Neural progenitor cell (in vitro differentiated cells): Measurements from ENCODE around the gene GPR158.

Experiments used
- CTCF ChIP-seq: fragments of 200-600 bp; sonication (generic); IDR thresholded peaks from 2 replicates; pipeline ENCODE4 v1.5.1; 2017; ENCODE audit warnings: antibody characterized with exemption, mild to moderate bottlenecking
- EZH2 ChIP-seq: fragments of 200-600 bp; sonication (generic); IDR thresholded peaks from 2 replicates; pipeline ENCODE4 v1.6.1; 2017; ENCODE audit warnings: antibody characterized with exemption, mild to moderate bottlenecking, moderate library complexity
- EZH2phosphoT487 ChIP-seq: fragments of 200-600 bp; sonication (generic); IDR thresholded peaks from 2 replicates; pipeline ENCODE4 v1.6.1; 2017; ENCODE audit warnings: antibody characterized with exemption

GRCh38 chr10:25209618-25210017 lies 34.8 kb downstream of the GPR158 start:
- TF ChIP-seq CTCF (no peak), EZH2 (no peak), EZH2phosphoT487 (no peak)
